DND-41 (cell line): ENCODE data around the gene LARP1.

ENCODE experiments used
- EZH2 ChIP-seq: IDR thresholded peaks from 3 replicates; pipeline ENCODE4 v1.6.1; 2012; ENCODE audit warnings: borderline replicate concordance, low read depth, mild to moderate bottlenecking, moderate library complexity, low read length, inconsistent platforms; ENCODE audit not compliant: severe bottlenecking
- TF ChIP-seq, protein P1 (sequence below): IDR thresholded peaks from 2 replicates; pipeline ENCODE4 v1.5.1; 2012; ENCODE audit warnings: borderline replicate concordance, low read length, moderate library complexity, mild to moderate bottlenecking; ENCODE audit not compliant: poor library complexity, severe bottlenecking; ENCODE audit errors: extremely low read depth

DNA sequence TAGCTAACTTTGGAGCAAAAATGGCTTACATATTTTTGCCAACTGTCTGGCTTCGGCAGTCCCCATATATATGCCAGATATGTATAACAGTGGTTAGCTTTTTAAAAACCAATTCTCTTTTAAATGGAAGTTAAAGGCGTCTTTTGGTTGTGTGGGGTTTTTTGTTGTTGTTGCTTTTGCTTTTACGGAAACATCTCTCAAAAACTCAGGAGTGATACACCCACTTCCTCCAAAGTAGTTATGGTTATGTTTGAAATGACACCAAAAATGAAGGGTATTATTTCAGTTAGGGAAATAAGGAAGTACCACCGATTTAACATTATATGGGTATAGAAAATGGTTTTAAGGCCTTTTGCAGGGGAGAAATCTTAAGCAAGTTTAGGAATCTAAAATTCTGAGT, 105.6 kb downstream of the LARP1 start:
- TF ChIP-seq, protein P1, sequence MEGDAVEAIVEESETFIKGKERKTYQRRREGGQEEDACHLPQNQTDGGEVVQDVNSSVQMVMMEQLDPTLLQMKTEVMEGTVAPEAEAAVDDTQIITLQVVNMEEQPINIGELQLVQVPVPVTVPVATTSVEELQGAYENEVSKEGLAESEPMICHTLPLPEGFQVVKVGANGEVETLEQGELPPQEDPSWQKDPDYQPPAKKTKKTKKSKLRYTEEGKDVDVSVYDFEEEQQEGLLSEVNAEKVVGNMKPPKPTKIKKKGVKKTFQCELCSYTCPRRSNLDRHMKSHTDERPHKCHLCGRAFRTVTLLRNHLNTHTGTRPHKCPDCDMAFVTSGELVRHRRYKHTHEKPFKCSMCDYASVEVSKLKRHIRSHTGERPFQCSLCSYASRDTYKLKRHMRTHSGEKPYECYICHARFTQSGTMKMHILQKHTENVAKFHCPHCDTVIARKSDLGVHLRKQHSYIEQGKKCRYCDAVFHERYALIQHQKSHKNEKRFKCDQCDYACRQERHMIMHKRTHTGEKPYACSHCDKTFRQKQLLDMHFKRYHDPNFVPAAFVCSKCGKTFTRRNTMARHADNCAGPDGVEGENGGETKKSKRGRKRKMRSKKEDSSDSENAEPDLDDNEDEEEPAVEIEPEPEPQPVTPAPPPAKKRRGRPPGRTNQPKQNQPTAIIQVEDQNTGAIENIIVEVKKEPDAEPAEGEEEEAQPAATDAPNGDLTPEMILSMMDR, result no peak
- TF ChIP-seq EZH2, result no peak
